ENCODE results near the gene CABP1.

The CABP1 gene

DNA sequence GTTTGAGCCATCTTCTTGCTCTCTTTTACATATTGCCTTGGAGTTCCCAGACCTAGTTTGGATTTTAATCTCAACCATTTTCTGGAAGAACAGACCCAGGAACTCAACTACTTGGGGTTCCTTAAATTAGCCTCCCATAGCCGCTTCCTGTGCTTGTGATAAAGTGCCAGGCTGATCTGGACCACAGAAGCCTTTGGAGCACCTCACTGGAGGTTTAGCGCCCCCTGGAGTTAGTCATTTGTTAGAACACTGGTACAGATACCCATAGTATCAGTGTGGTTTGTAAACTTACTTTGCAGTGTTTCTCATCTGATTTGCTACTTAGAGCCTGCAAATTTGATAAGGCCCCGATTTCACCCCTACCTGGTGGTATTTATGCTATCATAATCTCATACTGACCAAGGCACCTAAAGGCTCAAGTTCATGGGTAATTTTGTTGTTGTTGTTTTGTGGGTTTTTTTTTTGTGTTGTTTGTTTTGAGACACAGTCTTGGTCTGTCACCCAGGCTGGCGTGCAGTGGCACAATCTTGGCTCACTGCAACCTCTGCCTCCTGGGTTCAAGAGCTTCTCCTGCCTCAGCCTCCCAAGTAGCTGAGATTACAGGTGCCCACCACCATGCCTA is 73.5 kb downstream of the CABP1 start:
- ATAC-seq (ENCODE audit: low read depth) (peak; percentile 53), DNase-seq (ENCODE audit: low spot score) (no peak)
- Histone ChIP-seq H3K9me3 (ENCODE audit: severe bottlenecking) (no peaks in the 10 kb centered on the region), H3K27ac (ENCODE audit: poor library complexity, severe bottlenecking) (no peak overlapping the region), H3K27me3 (ENCODE audit: insufficient read depth, poor library complexity, severe bottlenecking) (no peaks in the 10 kb centered on the region), H3K36me3 (ENCODE audit: low read depth) (peaks cover 65% of the 10 kb centered on the region), H3K4me1 (ENCODE audit: insufficient read depth, poor library complexity, severe bottlenecking) (no peaks in the 10 kb centered on the region), H3K4me3 (ENCODE audit: severe bottlenecking) (no peak overlapping the region)
- TF ChIP-seq, protein P1, sequence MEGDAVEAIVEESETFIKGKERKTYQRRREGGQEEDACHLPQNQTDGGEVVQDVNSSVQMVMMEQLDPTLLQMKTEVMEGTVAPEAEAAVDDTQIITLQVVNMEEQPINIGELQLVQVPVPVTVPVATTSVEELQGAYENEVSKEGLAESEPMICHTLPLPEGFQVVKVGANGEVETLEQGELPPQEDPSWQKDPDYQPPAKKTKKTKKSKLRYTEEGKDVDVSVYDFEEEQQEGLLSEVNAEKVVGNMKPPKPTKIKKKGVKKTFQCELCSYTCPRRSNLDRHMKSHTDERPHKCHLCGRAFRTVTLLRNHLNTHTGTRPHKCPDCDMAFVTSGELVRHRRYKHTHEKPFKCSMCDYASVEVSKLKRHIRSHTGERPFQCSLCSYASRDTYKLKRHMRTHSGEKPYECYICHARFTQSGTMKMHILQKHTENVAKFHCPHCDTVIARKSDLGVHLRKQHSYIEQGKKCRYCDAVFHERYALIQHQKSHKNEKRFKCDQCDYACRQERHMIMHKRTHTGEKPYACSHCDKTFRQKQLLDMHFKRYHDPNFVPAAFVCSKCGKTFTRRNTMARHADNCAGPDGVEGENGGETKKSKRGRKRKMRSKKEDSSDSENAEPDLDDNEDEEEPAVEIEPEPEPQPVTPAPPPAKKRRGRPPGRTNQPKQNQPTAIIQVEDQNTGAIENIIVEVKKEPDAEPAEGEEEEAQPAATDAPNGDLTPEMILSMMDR (IDR thresholded peaks at IDR 0.05; ENCODE audit: poor library complexity, severe bottlenecking): peak; percentile 88
